ENCODE measurements around the gene EEF2K. TPM values are rescaled to one million over a fixed set of nuclear protein-coding genes. Genes with fewer than 3 reads are reported as not detected.
A peak's percentile ranks its signal among the peaks of the same experiment; 100 is the strongest.

Gene EEF2K
- polyA plus RNA-seq, 4 donors = 2.4 to 23.5 (median 5.8) TPM

DNA sequence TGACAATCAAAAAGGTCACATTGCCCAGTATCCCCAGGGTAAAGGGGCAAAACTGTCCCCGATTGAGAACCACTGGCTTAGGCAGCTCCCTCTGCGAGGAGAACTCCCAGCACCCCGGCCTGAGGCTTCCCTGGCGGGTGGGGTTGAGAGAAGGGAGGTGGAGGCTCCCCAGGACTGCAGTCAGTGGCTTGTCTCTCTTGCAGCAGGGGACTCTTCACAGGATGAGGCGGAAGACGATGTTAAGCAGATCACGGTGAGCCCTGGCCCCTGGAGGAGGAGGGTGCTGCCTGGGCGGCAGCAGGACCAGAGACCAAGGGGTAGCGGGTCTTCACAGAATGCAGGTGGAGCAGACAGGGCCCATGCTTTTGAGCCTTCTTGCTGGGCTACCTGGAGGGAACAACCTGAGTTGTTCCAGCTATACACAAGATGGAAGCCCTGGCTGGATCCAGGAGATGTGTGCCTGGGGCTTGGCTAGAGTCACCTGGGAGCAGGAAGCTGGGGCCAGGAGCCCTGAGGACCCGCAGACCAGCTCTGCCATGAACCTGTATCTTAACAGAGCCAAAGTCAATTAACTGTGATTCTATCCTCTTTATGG is 107.9 kb downstream of the EEF2K start:
- H3K27ac ChIP-seq (ENCODE audit: low read depth in 1 of 3, low read length in 2 of 3) = no peak overlapping the region
- no peak for FAIRE-seq
- DNase-seq = no peak
- H3K4me1 ChIP-seq (ENCODE audit: control insufficient read depth in 3 of 3, insufficient read depth in 2 of 3, low read depth in 1 of 3, low read length in 2 of 3) = no peaks in the 10 kb centered on the region
- H3K4me3 ChIP-seq (ENCODE audit: low read depth in 1 of 3, low read length in 3 of 3) = no peak overlapping the region
- peaks cover 17 to 88% (median 37%) of the 10 kb centered on the region in 3 donors for H3K36me3 ChIP-seq (ENCODE audit: control insufficient read depth in 3 of 3, insufficient read depth in 2 of 3, low read depth in 1 of 3, low read length in 3 of 3)
- H3K27me3 ChIP-seq (ENCODE audit: control insufficient read depth in 3 of 3, insufficient read depth in 3 of 3, low read length in 3 of 3) = no peaks in the 10 kb centered on the region
- H3K9me3 ChIP-seq (ENCODE audit: control insufficient read depth in 2 of 2, insufficient read depth in 1 of 2, low read depth in 1 of 2, low read length in 1 of 2) = no peaks in the 10 kb centered on the region
- WGBS, 3 donors = 95 to 96% (median 95%) methylated on average over 10 of the region's 10 CpGs

GRCh38 chr16:22314661-22315626 is 108.9 kb downstream of the EEF2K start:
- WGBS, 3 donors = 87 to 90% (median 90%) methylated on average over 37 of the region's 37 CpGs
- Histone ChIP-seq H3K36me3 (ENCODE audit: control insufficient read depth in 3 of 3, insufficient read depth in 2 of 3, low read depth in 1 of 3, low read length in 3 of 3) (peaks cover 17 to 83% (median 34%) of the 10 kb centered on the region in 3 donors), H3K27ac (ENCODE audit: low read depth in 1 of 3, low read length in 2 of 3) (no peak overlapping the region), H3K4me1 (ENCODE audit: control insufficient read depth in 3 of 3, insufficient read depth in 2 of 3, low read depth in 1 of 3, low read length in 2 of 3) (no peaks in the 10 kb centered on the region), H3K27me3 (ENCODE audit: control insufficient read depth in 3 of 3, insufficient read depth in 3 of 3, low read length in 3 of 3) (no peaks in the 10 kb centered on the region), H3K4me3 (ENCODE audit: low read depth in 1 of 3, low read length in 3 of 3) (no peak overlapping the region), H3K9me3 (ENCODE audit: control insufficient read depth in 2 of 2, insufficient read depth in 1 of 2, low read depth in 1 of 2, low read length in 1 of 2) (no peaks in the 10 kb centered on the region)
- FAIRE-seq (no peak), DNase-seq (no peak)

DNA sequence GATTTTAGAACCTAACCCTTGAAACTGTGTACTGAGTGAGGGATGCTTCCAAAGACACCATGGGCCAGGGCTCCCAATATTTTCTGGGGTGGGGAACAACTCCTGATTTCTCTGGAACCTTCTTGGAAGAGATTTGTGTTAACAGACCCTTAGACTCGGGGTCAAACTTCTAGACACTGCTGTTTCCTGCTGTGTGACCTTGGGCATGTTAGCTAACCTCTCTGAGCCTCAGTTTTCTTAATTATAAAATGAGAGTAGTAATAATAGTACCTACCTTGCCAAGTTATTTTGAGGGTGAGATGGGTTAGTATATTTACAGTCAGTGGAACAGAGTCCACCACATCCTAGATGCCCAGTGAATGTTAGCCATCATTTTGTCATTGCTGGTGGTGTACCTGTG is 109.9 kb downstream of the EEF2K start:
- 78 to 92% (median 83%) methylated on average over 1 of the region's 1 CpG for WGBS, 3 donors
- FAIRE-seq (no peak), DNase-seq (no peak)
- Histone ChIP-seq H3K9me3 (ENCODE audit: control insufficient read depth in 2 of 2, insufficient read depth in 1 of 2, low read depth in 1 of 2, low read length in 1 of 2) (no peaks in the 10 kb centered on the region), H3K4me1 (ENCODE audit: control insufficient read depth in 3 of 3, insufficient read depth in 2 of 3, low read depth in 1 of 3, low read length in 2 of 3) (no peaks in the 10 kb centered on the region), H3K27me3 (ENCODE audit: control insufficient read depth in 3 of 3, insufficient read depth in 3 of 3, low read length in 3 of 3) (no peaks in the 10 kb centered on the region), H3K36me3 (ENCODE audit: control insufficient read depth in 3 of 3, insufficient read depth in 2 of 3, low read depth in 1 of 3, low read length in 3 of 3) (peaks cover 17 to 75% (median 34%) of the 10 kb centered on the region in 3 donors), H3K4me3 (ENCODE audit: low read depth in 1 of 3, low read length in 3 of 3) (no peak overlapping the region), H3K27ac (ENCODE audit: low read depth in 1 of 3, low read length in 2 of 3) (no peak overlapping the region)

GRCh38 chr16:22316411-22316811 is 110.3 kb downstream of the EEF2K start:
- Histone ChIP-seq H3K9me3 (ENCODE audit: control insufficient read depth in 2 of 2, insufficient read depth in 1 of 2, low read depth in 1 of 2, low read length in 1 of 2) (no peaks in the 10 kb centered on the region), H3K27me3 (ENCODE audit: control insufficient read depth in 3 of 3, insufficient read depth in 3 of 3, low read length in 3 of 3) (no peaks in the 10 kb centered on the region), H3K36me3 (ENCODE audit: control insufficient read depth in 3 of 3, insufficient read depth in 2 of 3, low read depth in 1 of 3, low read length in 3 of 3) (peaks cover 17 to 77% (median 34%) of the 10 kb centered on the region in 3 donors), H3K4me3 (ENCODE audit: low read depth in 1 of 3, low read length in 3 of 3) (no peak overlapping the region), H3K4me1 (ENCODE audit: control insufficient read depth in 3 of 3, insufficient read depth in 2 of 3, low read depth in 1 of 3, low read length in 2 of 3) (peaks cover 0 to 1% (median 0%) of the 10 kb centered on the region in 3 donors), H3K27ac (ENCODE audit: low read depth in 1 of 3, low read length in 2 of 3) (no peak overlapping the region)
- 85 to 93% (median 90%) methylated on average over 8 to 9 of the region's 9 CpGs for WGBS, 3 donors
- FAIRE-seq (no peak), DNase-seq (no peak)

GRCh38 chr16:22317001-22317530 is 111.0 kb downstream of the EEF2K start:
- Histone ChIP-seq H3K27me3 (ENCODE audit: control insufficient read depth in 3 of 3, insufficient read depth in 3 of 3, low read length in 3 of 3) (no peaks in the 10 kb centered on the region), H3K27ac (ENCODE audit: low read depth in 1 of 3, low read length in 2 of 3) (no peak overlapping the region), H3K4me1 (ENCODE audit: control insufficient read depth in 3 of 3, insufficient read depth in 2 of 3, low read depth in 1 of 3, low read length in 2 of 3) (peaks cover 0 to 3% (median 0%) of the 10 kb centered on the region in 3 donors), H3K36me3 (ENCODE audit: control insufficient read depth in 3 of 3, insufficient read depth in 2 of 3, low read depth in 1 of 3, low read length in 3 of 3) (peaks cover 17 to 77% (median 32%) of the 10 kb centered on the region in 3 donors), H3K9me3 (ENCODE audit: control insufficient read depth in 2 of 2, insufficient read depth in 1 of 2, low read depth in 1 of 2, low read length in 1 of 2) (no peaks in the 10 kb centered on the region), H3K4me3 (ENCODE audit: low read depth in 1 of 3, low read length in 3 of 3) (no peak overlapping the region)
- DNase-seq (no peak), FAIRE-seq (no peak)
- WGBS, 3 donors = 89 to 90% (median 89%) methylated on average over 17 of the region's 17 CpGs

GRCh38 chr16:22317625-22318024 is 111.5 kb downstream of the EEF2K start:
- DNase-seq (no peak), FAIRE-seq (no peak)
- peaks cover 17 to 77% (median 32%) of the 10 kb centered on the region in 3 donors for H3K36me3 ChIP-seq (ENCODE audit: control insufficient read depth in 3 of 3, insufficient read depth in 2 of 3, low read depth in 1 of 3, low read length in 3 of 3)
- H3K27me3 ChIP-seq (ENCODE audit: control insufficient read depth in 3 of 3, insufficient read depth in 3 of 3, low read length in 3 of 3) = no peaks in the 10 kb centered on the region
- 91 to 96% (median 93%) methylated on average over 6 of the region's 6 CpGs for WGBS, 3 donors
- no peak overlapping the region for H3K4me3 ChIP-seq (ENCODE audit: low read depth in 1 of 3, low read length in 3 of 3)
- H3K9me3 ChIP-seq (ENCODE audit: control insufficient read depth in 2 of 2, insufficient read depth in 1 of 2, low read depth in 1 of 2, low read length in 1 of 2) = no peaks in the 10 kb centered on the region
- peaks cover 0 to 3% (median 0%) of the 10 kb centered on the region in 3 donors for H3K4me1 ChIP-seq (ENCODE audit: control insufficient read depth in 3 of 3, insufficient read depth in 2 of 3, low read depth in 1 of 3, low read length in 2 of 3)
- no peak overlapping the region for H3K27ac ChIP-seq (ENCODE audit: low read depth in 1 of 3, low read length in 2 of 3)

DNA sequence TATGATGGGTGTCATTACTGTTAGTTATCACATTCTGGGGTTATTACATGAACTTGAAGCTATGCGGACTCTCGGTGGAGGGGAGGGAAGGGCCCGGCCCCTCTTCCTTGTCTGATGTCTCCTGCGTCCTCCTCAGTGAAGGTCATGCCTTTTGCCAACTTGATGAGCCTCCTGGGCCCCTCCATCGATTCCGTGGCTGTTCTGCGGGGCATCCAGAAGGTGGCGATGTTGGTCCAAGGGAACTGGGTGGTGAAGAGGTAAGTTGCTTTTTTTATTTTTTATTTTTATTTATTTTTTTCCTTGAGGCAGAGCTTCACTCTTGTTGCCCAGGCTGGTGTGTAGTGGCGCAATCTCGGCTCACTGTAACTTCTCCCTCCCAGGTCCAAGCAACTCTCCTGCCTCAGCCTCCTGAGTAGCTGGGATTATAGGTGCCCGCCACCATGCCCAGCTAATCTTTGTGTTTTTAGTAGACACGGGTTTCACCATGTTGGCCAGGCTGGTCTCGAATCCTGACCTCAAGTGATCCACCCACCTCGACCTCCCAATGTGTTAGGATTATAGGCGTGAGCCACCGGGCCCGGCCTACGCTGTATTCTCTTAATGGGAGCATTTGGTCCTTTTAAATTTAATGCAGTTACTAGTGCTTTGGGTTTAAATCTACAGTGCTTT is 112.7 kb downstream of the EEF2K start:
- Histone ChIP-seq H3K4me1 (ENCODE audit: control insufficient read depth in 3 of 3, insufficient read depth in 2 of 3, low read depth in 1 of 3, low read length in 2 of 3) (peaks cover 0 to 3% (median 0%) of the 10 kb centered on the region in 3 donors), H3K9me3 (ENCODE audit: control insufficient read depth in 2 of 2, insufficient read depth in 1 of 2, low read depth in 1 of 2, low read length in 1 of 2) (no peaks in the 10 kb centered on the region), H3K4me3 (ENCODE audit: low read depth in 1 of 3, low read length in 3 of 3) (no peak overlapping the region), H3K27ac (ENCODE audit: low read depth in 1 of 3, low read length in 2 of 3) (no peak overlapping the region), H3K36me3 (ENCODE audit: control insufficient read depth in 3 of 3, insufficient read depth in 2 of 3, low read depth in 1 of 3, low read length in 3 of 3) (peaks cover 14 to 79% (median 34%) of the 10 kb centered on the region in 3 donors), H3K27me3 (ENCODE audit: control insufficient read depth in 3 of 3, insufficient read depth in 3 of 3, low read length in 3 of 3) (no peaks in the 10 kb centered on the region)
- WGBS, 3 donors = 81 to 84% (median 83%) methylated on average over 18 of the region's 18 CpGs
- DNase-seq (peak; percentile 21 to 36), FAIRE-seq (no peak)

Data from small intestine (tissue), 7 donors.